Keratinocyte (primary cell): ENCODE results near the gene MYOM1.

Experiments used
- CTCF ChIP-seq, 3 experiments: IDR thresholded peaks in 1 of 3; conservative IDR thresholded peaks in 1 of 3; optimal IDR thresholded peaks in 1 of 3; 2 replicates in 2 of 3; 3 replicates in 1 of 3; pipeline versions ENCODE3 to v1.5.1; 2011; ENCODE audit warnings: low read length in 3 of 3, mild to moderate bottlenecking in 3 of 3, moderate library complexity in 2 of 3, control low read depth in 1 of 3, inconsistent platforms in 1 of 3; ENCODE audit not compliant: insufficient read depth in 2 of 3; ENCODE audit errors: extremely low read depth in 1 of 3
- EZH2 ChIP-seq: IDR thresholded peaks from one replicate; pipeline ENCODE4 v1.6.1; 2012; ENCODE audit warnings: inconsistent platforms, mild to moderate bottlenecking, low read length, moderate library complexity

- no peak for TF ChIP-seq EZH2
- no peak for TF ChIP-seq CTCF (optimal IDR thresholded peaks at IDR 0.05 in 1 of 3, IDR thresholded peaks at IDR 0.05 in 1 of 3, conservative IDR thresholded peaks at IDR 0.05 in 1 of 3; ENCODE audit: extremely low read depth in 1 of 3, insufficient read depth in 2 of 3, low read length in 3 of 3)
Measured at GRCh38 chr18:3238742-3239141, 19.0 kb upstream of the MYOM1 start.
